GM23248 (cell line): ENCODE results near the gene PTPRO. TPM values are rescaled to one million over a fixed set of nuclear protein-coding genes. Genes with fewer than 3 reads are reported as not detected.

Experiments
- DNase-seq: peaks from one replicate; pipeline ENCODE4 v3.0.0-alpha.2; 2015
- H2AFZ ChIP-seq: fragments of 200-600 bp; sonication (generic); 2 replicates; pipeline ENCODE4 v1.6.1; 2016; ENCODE audit warnings: antibody characterized with exemption
- H3F3A ChIP-seq: fragments of 200-600 bp; sonication (generic); 2 replicates; pipeline ENCODE4 v1.6.1; 2016; ENCODE audit warnings: mild to moderate bottlenecking, antibody characterized with exemption, mixed run types; ENCODE audit not compliant: insufficient read depth
- H3K27ac ChIP-seq: fragments of 200-600 bp; sonication (generic); 2 replicates; pipeline ENCODE4 v1.5.1; 2016; ENCODE audit warnings: mild to moderate bottlenecking
- H3K27me3 ChIP-seq: fragments of 200-600 bp; sonication (generic); replicated peaks from 2 replicates; pipeline ENCODE4 v1.6.1; 2016; ENCODE audit warnings: mild to moderate bottlenecking; ENCODE audit not compliant: insufficient read depth
- H3K36me3 ChIP-seq: fragments of 200-600 bp; sonication (generic); 2 replicates; pipeline ENCODE4 v1.6.1; 2016; ENCODE audit warnings: low read depth, mild to moderate bottlenecking
- H3K4me1 ChIP-seq: fragments of 200-600 bp; sonication (generic); 2 replicates; pipeline ENCODE4 v1.6.1; 2016; ENCODE audit warnings: mild to moderate bottlenecking; ENCODE audit not compliant: insufficient read depth
- H3K4me2 ChIP-seq: fragments of 200-600 bp; sonication (generic); one replicate; pipeline ENCODE4 v1.6.1; 2016; ENCODE audit warnings: mild to moderate bottlenecking; ENCODE audit not compliant: unreplicated experiment
- H3K4me3 ChIP-seq: fragments of 200-600 bp; sonication (generic); 2 replicates; pipeline ENCODE4 v1.5.1; 2016; ENCODE audit warnings: mild to moderate bottlenecking
- H3K79me2 ChIP-seq: fragments of 200-600 bp; sonication (generic); 2 replicates; pipeline ENCODE4 v1.6.1; 2016; ENCODE audit warnings: mild to moderate bottlenecking; ENCODE audit not compliant: insufficient read depth
- H3K9ac ChIP-seq: fragments of 200-600 bp; sonication (generic); 2 replicates; pipeline ENCODE4 v1.6.1; 2016; ENCODE audit warnings: mild to moderate bottlenecking
- H3K9me2 ChIP-seq: fragments of 200-600 bp; sonication (generic); 2 replicates; pipeline ENCODE4 v1.6.1; 2016; ENCODE audit warnings: mixed run types, mild to moderate bottlenecking, moderate library complexity; ENCODE audit not compliant: insufficient read depth
- H3K9me3 ChIP-seq: fragments of 200-600 bp; sonication (generic); one replicate; pipeline ENCODE4 v1.6.1; 2017; ENCODE audit warnings: low read depth
- H4K20me1 ChIP-seq: fragments of 200-600 bp; sonication (generic); 2 replicates; pipeline ENCODE4 v1.6.0; 2016; ENCODE audit not compliant: insufficient read depth
- EZH2 ChIP-seq: fragments of 200-600 bp; sonication (generic); IDR thresholded peaks from 2 replicates; pipeline ENCODE4 v1.6.1; 2018; ENCODE audit warnings: antibody characterized with exemption, mild to moderate bottlenecking; ENCODE audit not compliant: insufficient read depth, poor library complexity, severe bottlenecking
- EZH2phosphoT487 ChIP-seq: fragments of 200-600 bp; sonication (generic); IDR thresholded peaks from 2 replicates; pipeline ENCODE4 v1.6.1; 2018; ENCODE audit warnings: antibody characterized with exemption, moderate library complexity, mild to moderate bottlenecking, low read depth; ENCODE audit not compliant: insufficient read depth
- WGBS, 2 experiments: methylation state at CpG; one replicate each; pipeline ENCODE4 v1.1.6; 2015 to 2017; ENCODE audit warnings: low lambda C conversion rate in 2 of 2, low coverage in 1 of 2; ENCODE audit errors: missing lambda C conversion rate in 2 of 2; 5-methylcytosine and 5-hydroxymethylcytosine counted together
- in situ Hi-C: fragments of 300-500 bp; cut with MboI; formaldehyde crosslinking; loops from 2 replicates; pipeline ENCODE4 v1.15.0; 2020
- polyA plus RNA-seq: library from polyadenylated mRNA; unstranded; fragments of >200 nt; fragmentation: Nextera tagmentation; extraction: Ambion mirVana; gene quantifications from 2 replicates; pipeline ENCODE4 v1.2.1, GENCODE V29; 2016
- total RNA-seq: library from RNA; depleted of rRNA; stranded (reverse); fragments of >200 nt; shearing (Covaris generic); gene quantifications from 2 replicates; pipeline ENCODE4 v1.2.3, GENCODE V29; 2014

Gene PTPRO
- total and polyA plus RNA-seq, 2 experiments from 2014 or later, result 0.22 to 0.24 TPM

GRCh38 chr12:15535352-15535781 is 213.1 kb downstream of the PTPRO start:
- Histone ChIP-seq H3K27me3 (no peaks in the 10 kb centered on the region), H3F3A (peaks cover 25% of the 10 kb centered on the region), H3K79me2 (no peaks in the 10 kb centered on the region), H3K4me3 (peak overlapping the region; percentile 48; the same call in 1 of the 2 replicates), H3K36me3 (no peaks in the 10 kb centered on the region), H3K27ac (peak overlapping the region; percentile 61), H3K9me2 (no peaks in the 10 kb centered on the region), H3K9me3 (no peaks in the 10 kb centered on the region), H2AFZ (peak overlapping the region; percentile 75), H3K4me2 (peak overlapping the region; percentile 42), H3K4me1 (peaks cover 41% of the 10 kb centered on the region), H4K20me1 (no peaks in the 10 kb centered on the region), H3K9ac (peak overlapping the region; percentile 36)
- no peak for TF ChIP-seq EZH2phosphoT487
- no peak for TF ChIP-seq EZH2
- 13 to 26% methylated on average over 6 of the region's 6 CpGs for WGBS, 2 experiments
- peak; percentile 48 for DNase-seq
- in situ Hi-C loops, result loop anchor here (10.0 kb wide), 1 partner anchor 319 kb away; no protein-coding TSS in a partner anchor

- Histone ChIP-seq H3K79me2 (no peaks in the 10 kb centered on the region), H2AFZ (no peak overlapping the region), H3K27me3 (no peaks in the 10 kb centered on the region), H3F3A (peaks cover 35% of the 10 kb centered on the region), H3K9me3 (no peaks in the 10 kb centered on the region), H3K9me2 (no peaks in the 10 kb centered on the region), H3K4me1 (peaks cover 52% of the 10 kb centered on the region), H3K27ac (no peak overlapping the region), H4K20me1 (no peaks in the 10 kb centered on the region), H3K4me2 (no peak overlapping the region), H3K36me3 (no peaks in the 10 kb centered on the region), H3K4me3 (no peak overlapping the region), H3K9ac (no peak overlapping the region)
- 88 to 95% methylated on average over 4 of the region's 4 CpGs for WGBS, 2 experiments
- DNase-seq, result no peak
- in situ Hi-C loops, result loop anchor here (10.0 kb wide), 1 partner anchor 318 kb away; no protein-coding TSS in a partner anchor
- TF ChIP-seq EZH2phosphoT487, result no peak
- TF ChIP-seq EZH2, result no peak
Measured at GRCh38 chr12:15536446-15536845, 214.1 kb downstream of the PTPRO start.

- DNase-seq, result peak; percentile 69
- peaks cover 53% of the 10 kb centered on the region for H3K4me1 ChIP-seq
Measured at GRCh38 chr12:15538881-15539280, 216.6 kb downstream of the PTPRO start.

GRCh38 chr12:15540005-15540404 is 217.7 kb downstream of the PTPRO start:
- H3K36me3 ChIP-seq, result no peaks in the 10 kb centered on the region
- no peaks in the 10 kb centered on the region for H3K27me3 ChIP-seq
- 71 to 78% methylated on average over 2 of the region's 2 CpGs for WGBS, 2 experiments
- H3K9ac ChIP-seq, result no peak overlapping the region
- no peak overlapping the region; the same call in 1 of the 2 replicates for H3K4me3 ChIP-seq
- H3K4me1 ChIP-seq, result peaks cover 44% of the 10 kb centered on the region
- H4K20me1 ChIP-seq, result no peaks in the 10 kb centered on the region
- peak overlapping the region; percentile 34 for H3K4me2 ChIP-seq
- in situ Hi-C loops, result no loop called here
- peak; percentile 21 for DNase-seq
- peaks cover 35% of the 10 kb centered on the region for H3F3A ChIP-seq
- H2AFZ ChIP-seq, result no peak overlapping the region
- no peak for TF ChIP-seq EZH2
- TF ChIP-seq EZH2phosphoT487, result no peak
- peak overlapping the region; percentile 56 for H3K27ac ChIP-seq
- H3K79me2 ChIP-seq, result no peaks in the 10 kb centered on the region
- H3K9me2 ChIP-seq, result no peaks in the 10 kb centered on the region
- no peaks in the 10 kb centered on the region for H3K9me3 ChIP-seq

More at GRCh38 chr12:15538881-15539280, 216.6 kb downstream of the PTPRO start:
- H3K9me3 ChIP-seq, result no peaks in the 10 kb centered on the region
- H3K36me3 ChIP-seq, result no peaks in the 10 kb centered on the region
- H4K20me1 ChIP-seq, result no peaks in the 10 kb centered on the region
- H3K4me2 ChIP-seq, result peak overlapping the region; percentile 31
- no peaks in the 10 kb centered on the region for H3K79me2 ChIP-seq
- peaks cover 35% of the 10 kb centered on the region for H3F3A ChIP-seq
- no peak overlapping the region for H3K9ac ChIP-seq
- no peaks in the 10 kb centered on the region for H3K9me2 ChIP-seq
- H3K27me3 ChIP-seq, result no peaks in the 10 kb centered on the region
- TF ChIP-seq EZH2, result no peak
- no peak for TF ChIP-seq EZH2phosphoT487
- peak overlapping the region; percentile 25 for H3K27ac ChIP-seq
- H2AFZ ChIP-seq, result no peak overlapping the region
- WGBS, 2 experiments, result 60 to 74% methylated on average over 1 of the region's 1 CpG
- in situ Hi-C loops, result loop anchor here (10.0 kb wide), 1 partner anchor 316 kb away; no protein-coding TSS in a partner anchor
- no peak overlapping the region for H3K4me3 ChIP-seq
